Measurements from ENCODE around the gene ANGPTL4.

ANGPTL4 gene

GRCh38 chr19:8413629-8413995 is 49.7 kb downstream of the ANGPTL4 start:
- DNase-seq (ENCODE audit: low read depth, low spot score), result no peak

- DNase-seq (ENCODE audit: low read depth, low spot score), result no peak
Observed at GRCh38 chr19:8416796-8417195, 52.8 kb downstream of the ANGPTL4 start.

GRCh38 chr19:8421484-8422461 is 57.8 kb downstream of the ANGPTL4 start:
- no peak for DNase-seq (ENCODE audit: low read depth, low spot score)

GRCh38 chr19:8423817-8424223 is 59.9 kb downstream of the ANGPTL4 start:
- DNase-seq (ENCODE audit: low read depth, low spot score), result no peak
